GM23338 (cell line): Measurements from ENCODE around the gene LPP. TPM values are rescaled to one million over a fixed set of nuclear protein-coding genes. Genes with fewer than 3 reads are reported as not detected.

ENCODE experiments used
- ATAC-seq: fragments of 200-7000 bp; cut with Tn5 transposase; 3 replicates; pipeline ENCODE4 v1.9.1; 2020
- DNase-seq: peaks from one replicate; pipeline ENCODE4 v3.0.0-alpha.2; 2015; ENCODE audit warnings: low spot score
- H2AFZ ChIP-seq: fragments of 200-600 bp; sonication (generic); 2 replicates; pipeline ENCODE4 v1.8.0; 2016; ENCODE audit warnings: antibody characterized with exemption, mild to moderate bottlenecking, moderate library complexity
- H3F3A ChIP-seq: fragments of 200-600 bp; sonication (generic); replicated peaks from 2 replicates; pipeline ENCODE4 v1.8.0; 2017; ENCODE audit warnings: antibody characterized with exemption, mixed run types, low read depth
- H3K27ac ChIP-seq: fragments of 200-600 bp; sonication (generic); 2 replicates; pipeline ENCODE4 v1.6.1; 2016; ENCODE audit warnings: low read depth
- H3K27me3 ChIP-seq: fragments of 200-600 bp; sonication (generic); 2 replicates; pipeline ENCODE4 v1.8.0; 2016; ENCODE audit warnings: mild to moderate bottlenecking, mixed run types, moderate library complexity; ENCODE audit not compliant: insufficient read depth
- H3K36me3 ChIP-seq: fragments of 200-600 bp; sonication (generic); 2 replicates; pipeline ENCODE4 v1.8.0; 2016; ENCODE audit warnings: mild to moderate bottlenecking; ENCODE audit not compliant: insufficient read depth
- H3K4me1 ChIP-seq: fragments of 200-600 bp; sonication (generic); 2 replicates; pipeline ENCODE4 v1.8.0; 2016; ENCODE audit warnings: mild to moderate bottlenecking, moderate library complexity; ENCODE audit not compliant: insufficient read depth
- H3K4me2 ChIP-seq: fragments of 200-600 bp; sonication (generic); 2 replicates; pipeline ENCODE4 v1.7.1; 2017; ENCODE audit warnings: mixed run types
- H3K4me3 ChIP-seq: fragments of 200-600 bp; sonication (generic); 2 replicates; pipeline ENCODE4 v1.6.1; 2016; ENCODE audit warnings: mixed run types
- H3K79me2 ChIP-seq: fragments of 200-600 bp; sonication (generic); replicated peaks from 2 replicates; pipeline ENCODE4 v1.8.0; 2017; ENCODE audit warnings: mild to moderate bottlenecking; ENCODE audit not compliant: insufficient read depth
- H3K9me2 ChIP-seq: fragments of 200-600 bp; sonication (generic); 2 replicates; pipeline ENCODE4 v1.8.0; 2017; ENCODE audit not compliant: insufficient read depth
- H4K20me1 ChIP-seq: fragments of 200-600 bp; sonication (generic); replicated peaks from 2 replicates; pipeline ENCODE4 v1.8.0; 2017; ENCODE audit warnings: mild to moderate bottlenecking; ENCODE audit not compliant: insufficient read depth
- H3K27ac Mint-ChIP-seq: 2 replicates; pipeline ENCODE4 v1.8.0; 2020; ENCODE audit warnings: inconsistent platforms, mild to moderate bottlenecking, moderate library complexity, mixed read lengths
- H3K27me3 Mint-ChIP-seq: 3 replicates; pipeline ENCODE4 v1.8.0; 2022; ENCODE audit warnings: low read depth, mild to moderate bottlenecking, moderate library complexity, mixed read lengths, inconsistent platforms; ENCODE audit not compliant: insufficient read depth, poor library complexity
- H3K36me3 Mint-ChIP-seq: 3 replicates; pipeline ENCODE4 v1.8.0; 2021; ENCODE audit warnings: low read depth, mild to moderate bottlenecking, inconsistent platforms, moderate library complexity, mixed read lengths
- H3K4me1 Mint-ChIP-seq: 3 replicates; pipeline ENCODE4 v1.8.0; 2020; ENCODE audit warnings: mild to moderate bottlenecking, inconsistent platforms, mixed read lengths
- H3K4me3 Mint-ChIP-seq: 3 replicates; pipeline ENCODE4 v1.8.0; 2021; ENCODE audit warnings: moderate library complexity, mild to moderate bottlenecking, inconsistent platforms, mixed read lengths
- H3K9me3 Mint-ChIP-seq: 3 replicates; pipeline ENCODE4 v1.8.0; 2020; ENCODE audit warnings: moderate library complexity, mild to moderate bottlenecking, inconsistent platforms, mixed read lengths
- CREB1 ChIP-seq: fragments of 250-450 bp; sonication (Bioruptor Pico); IDR thresholded peaks from 2 replicates; pipeline ENCODE4 v1.5.0; 2020; ENCODE audit warnings: low read depth, mild to moderate bottlenecking, moderate library complexity
- CTCF ChIP-seq, 2 experiments: fragments of 200-600 bp in 1 of 2; sonication (generic) in 1 of 2; conservative IDR thresholded peaks; 2 replicates each; pipeline versions ENCODE4 v1.5.1 to v1.6.1; 2016 to 2017; ENCODE audit warnings: antibody characterized with exemption in 2 of 2, low read depth in 2 of 2, mild to moderate bottlenecking in 2 of 2, moderate library complexity in 1 of 2
- ETS1 ChIP-seq: IDR thresholded peaks from 2 replicates; pipeline ENCODE4 v1.6.1; 2016; ENCODE audit warnings: antibody characterized with exemption
- EZH2 ChIP-seq: fragments of 200-600 bp; sonication (generic); IDR thresholded peaks from one replicate; pipeline ENCODE4 v1.8.0; 2017; ENCODE audit warnings: antibody characterized with exemption, mild to moderate bottlenecking, low read depth; ENCODE audit not compliant: unreplicated experiment
- JUNB ChIP-seq: IDR thresholded peaks from one replicate; pipeline ENCODE4 v1.6.1; 2016; ENCODE audit warnings: antibody characterized with exemption; ENCODE audit not compliant: unreplicated experiment
- NANOG ChIP-seq: IDR thresholded peaks from 2 replicates; pipeline ENCODE4 v1.6.1; 2016; ENCODE audit warnings: antibody characterized with exemption, borderline replicate concordance
- POLR2AphosphoS5 ChIP-seq: IDR thresholded peaks from 2 replicates; pipeline ENCODE4 v1.6.1; 2016; ENCODE audit warnings: antibody characterized with exemption, low read depth
- REST ChIP-seq: IDR thresholded peaks from one replicate; pipeline ENCODE4 v1.6.1; 2018; ENCODE audit warnings: antibody characterized with exemption; ENCODE audit not compliant: unreplicated experiment
- ZNF114 ChIP-seq: fragments of 250-450 bp; sonication (Bioruptor Pico); IDR thresholded peaks from 2 replicates; pipeline ENCODE4 v1.5.0; 2020; ENCODE audit warnings: mild to moderate bottlenecking, moderate library complexity
- ZNF462 ChIP-seq: fragments of 250-450 bp; sonication (Bioruptor Pico); IDR thresholded peaks from 2 replicates; pipeline ENCODE4 v1.5.0; 2020; ENCODE audit warnings: mild to moderate bottlenecking, moderate library complexity
- polyA plus RNA-seq: library from polyadenylated mRNA; unstranded; fragments of >200 nt; fragmentation: Nextera tagmentation; extraction: Ambion mirVana; gene quantifications from 2 replicates; pipeline ENCODE4 v1.2.1, GENCODE V29; 2016
- total RNA-seq: library from RNA; depleted of rRNA; stranded (reverse); fragments of >200 nt; shearing (Covaris generic); gene quantifications from 2 replicates; pipeline ENCODE4 v1.2.3, GENCODE V29; 2014

LPP gene
- total and polyA plus RNA-seq, 2 experiments from 2014 or later, result 23.0 to 35.2 TPM

GRCh38 chr3:188749830-188750229, 595.9 kb downstream of the LPP start (continued):
- TF ChIP-seq CTCF (conservative IDR thresholded peaks at IDR 0.05; ENCODE audit: low read depth in 2 of 2), result no peak
- TF ChIP-seq ETS1, result no peak
- no peak for TF ChIP-seq NANOG
- TF ChIP-seq CREB1 (CRISPR knock-in tag), result no peak
- TF ChIP-seq POLR2AphosphoS5, result no peak
- no peak for TF ChIP-seq ZNF114 (CRISPR knock-in tag)

- Histone ChIP-seq H3K9me2 (no peaks in the 10 kb centered on the region), H4K20me1 (no peaks in the 10 kb centered on the region), H3K4me1 (no peaks in the 10 kb centered on the region), H3F3A (no peaks in the 10 kb centered on the region), H2AFZ (no peak overlapping the region), H3K36me3 (no peaks in the 10 kb centered on the region), H3K4me2 (no peak overlapping the region), H3K27me3 (no peaks in the 10 kb centered on the region), H3K79me2 (no peaks in the 10 kb centered on the region), H3K4me3 (no peak overlapping the region), H3K27ac (no peak overlapping the region)
- Mint-ChIP-seq H3K4me3 (no peak overlapping the region), H3K9me3 (no peaks in the 10 kb centered on the region), H3K27me3 (no peaks in the 10 kb centered on the region), H3K4me1 (no peaks in the 10 kb centered on the region), H3K27ac (no peak overlapping the region), H3K36me3 (no peaks in the 10 kb centered on the region)
- no peak for DNase-seq
- no peak for ATAC-seq
- no peak for TF ChIP-seq REST
- TF ChIP-seq CREB1 (CRISPR knock-in tag), result no peak
- no peak for TF ChIP-seq ZNF114 (CRISPR knock-in tag)
- no peak for TF ChIP-seq POLR2AphosphoS5
- TF ChIP-seq ZNF462 (CRISPR knock-in tag), result no peak
- TF ChIP-seq EZH2, result no peak
- TF ChIP-seq CTCF (conservative IDR thresholded peaks at IDR 0.05; ENCODE audit: low read depth in 2 of 2), result no peak
- no peak for TF ChIP-seq JUNB
- no peak for TF ChIP-seq NANOG
Measured at GRCh38 chr3:188750617-188751016, 596.7 kb downstream of the LPP start.
